H1 (cell line): ENCODE results near the gene SLC1A4.

ENCODE experiments used
- EP300 ChIP-seq, 2 experiments: IDR thresholded peaks; 1 replicate in 1 of 2; 2 replicates in 1 of 2; pipeline ENCODE4 v1.6.1; 2011 to 2012; ENCODE audit warnings: low read depth in 2 of 2, low read length in 2 of 2, mild to moderate bottlenecking in 2 of 2, borderline replicate concordance in 1 of 2, inconsistent platforms in 1 of 2, moderate library complexity in 1 of 2
- POLR2A ChIP-seq, 2 experiments: IDR thresholded peaks; 1 replicate in 1 of 2; 2 replicates in 1 of 2; pipeline ENCODE4 v1.6.1; 2011; ENCODE audit warnings: low read depth in 2 of 2, low read length in 2 of 2, mild to moderate bottlenecking in 2 of 2; ENCODE audit errors: control extremely low read depth in 1 of 2
- SIX5 ChIP-seq: IDR thresholded peaks from 2 replicates; pipeline ENCODE4 v1.6.1; 2011; ENCODE audit warnings: mild to moderate bottlenecking, low read depth, low read length

DNA sequence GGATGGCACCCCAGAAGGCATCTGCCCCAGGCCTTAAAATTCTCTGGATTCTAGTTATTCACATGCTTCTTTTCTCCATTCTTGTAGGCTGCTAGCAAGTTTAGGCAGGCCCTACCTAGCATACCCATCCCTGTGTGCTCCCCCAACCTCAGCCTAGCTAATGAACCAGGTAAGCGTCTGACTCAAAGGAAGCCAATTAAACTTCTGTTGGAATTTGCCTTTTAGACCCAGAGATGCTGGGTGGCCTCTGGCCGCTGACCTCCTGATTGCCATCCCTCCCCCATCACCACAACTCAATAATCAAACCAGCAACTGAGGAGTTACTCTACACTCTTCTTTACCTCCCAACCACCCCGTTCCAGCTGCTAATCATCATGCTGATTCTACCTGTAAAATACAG is 48.0 kb downstream of the SLC1A4 start:
- TF ChIP-seq EP300 (IDR thresholded peaks at IDR 0.05; ENCODE audit: borderline replicate concordance in 1 of 2, low read depth in 2 of 2, low read length in 2 of 2) (no peak), POLR2A (IDR thresholded peaks at IDR 0.05; ENCODE audit: control extremely low read depth in 1 of 2, low read depth in 2 of 2, low read length in 2 of 2) (no peak), SIX5 (no peak)
